Upper lobe of left lung (tissue), 6 donors: ENCODE data around the gene ECSIT. TPM values are rescaled to one million over a fixed set of nuclear protein-coding genes. Genes with fewer than 3 reads are reported as not detected.

Source experiments
- ATAC-seq, 2 donors: fragments of 200-7000 bp; cut with Tn5 transposase; one replicate each; pipeline ENCODE4 v1.9.1; 2022; ENCODE audit warnings: mild to moderate bottlenecking in 2 of 2, moderate library complexity in 2 of 2; ENCODE audit not compliant: low FRiP score in 2 of 2
- DNase-seq, 2 donors: peaks; one replicate each; pipeline ENCODE4 v3.0.0-alpha.2; 2019 to 2020
- H3K27ac ChIP-seq, 4 donors: fragments of 200-600 bp; sonication (generic); one replicate each; pipeline ENCODE4 v1.5.1; 2016 to 2019
- H3K27me3 ChIP-seq, 4 donors: fragments of 200-600 bp; sonication (generic); one replicate each; pipeline ENCODE4 v1.5.1; 2017 to 2019
- H3K36me3 ChIP-seq, 4 donors: fragments of 200-600 bp; sonication (generic); one replicate each; pipeline ENCODE4 v1.5.1; 2016 to 2019
- H3K4me1 ChIP-seq, 4 donors: fragments of 200-600 bp; sonication (generic); one replicate each; pipeline ENCODE4 v1.5.1; 2018 to 2019
- H3K4me3 ChIP-seq, 4 donors: fragments of 200-600 bp; sonication (generic); one replicate each; pipeline ENCODE4 v1.5.1; 2017 to 2019; ENCODE audit warnings: mild to moderate bottlenecking in 2 of 4, moderate library complexity in 1 of 4
- H3K9me3 ChIP-seq, 4 donors: fragments of 200-600 bp; sonication (generic); one replicate each; pipeline ENCODE4 v1.5.1; 2018 to 2019
- CTCF ChIP-seq, 6 experiments: fragments of 450-650 bp in 4 of 6; fragments of 200-600 bp in 2 of 6; sonication (generic) in 2 of 6; IDR thresholded peaks; one replicate each; pipeline ENCODE4 v1.5.1; 2016 to 2019; ENCODE audit warnings: antibody characterized with exemption in 6 of 6
- EP300 ChIP-seq, 4 donors: sonication (generic); formaldehyde crosslinking; IDR thresholded peaks; one replicate each; pipeline ENCODE4 v1.5.1; 2017; ENCODE audit warnings: antibody characterized with exemption in 4 of 4, control low read depth in 2 of 4
- POLR2A ChIP-seq, 4 donors: fragments of 450-650 bp; IDR thresholded peaks; one replicate each; pipeline ENCODE4 v1.5.1; 2016 to 2017; ENCODE audit warnings: antibody characterized with exemption in 4 of 4, mild to moderate bottlenecking in 2 of 4
- POLR2AphosphoS5 ChIP-seq, 2 donors: sonication (generic); formaldehyde crosslinking; IDR thresholded peaks; one replicate each; pipeline ENCODE4 v1.5.1; 2017; ENCODE audit warnings: antibody characterized with exemption in 2 of 2
- WGBS, 2 donors: methylation state at CpG; one replicate each; pipeline ENCODE4 v1.1.5; 2017 to 2018; 5-methylcytosine and 5-hydroxymethylcytosine counted together
- total RNA-seq, 6 donors: library from RNA; depleted of rRNA in 4 of 6; stranded (reverse); fragments of >200 nt in 4 of 6; gene quantifications; one replicate each; pipeline versions ENCODE4 v1.1.0 to v1.2.1, GENCODE V29; 2016 to 2021
- donor health status: DM: no; HTN: no; CAD: no; lungs with moderate emphysema.
- donor health status: DM: no; HTN: yes; CAD: no; lungs with severe emphysema.

ECSIT gene
- total RNA-seq, 6 donors from 2014 or later = 32.1 to 77.5 (median 48.6) TPM

DNA sequence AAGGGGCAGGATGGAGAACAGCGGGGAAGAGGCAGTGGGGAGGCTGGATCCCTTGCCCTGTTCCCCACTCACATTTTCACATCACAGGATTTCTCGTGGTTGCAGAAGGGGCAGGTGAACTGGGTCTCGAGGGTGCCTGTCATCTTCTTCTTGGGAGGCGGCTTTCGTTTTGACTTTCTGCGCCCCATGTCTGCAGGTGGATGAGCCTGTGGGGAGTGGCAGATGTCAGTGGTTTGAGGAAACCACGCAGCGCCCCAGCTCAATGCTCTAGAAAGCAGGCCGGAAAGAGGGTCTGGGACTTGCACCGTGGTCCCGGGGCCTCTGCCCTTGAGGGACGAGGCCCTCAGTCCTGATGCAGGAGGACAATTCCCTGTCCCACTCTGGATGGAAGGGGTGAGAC lies 25.2 kb upstream of the ECSIT start:
- no peaks in the 10 kb centered on the region for H3K27me3 ChIP-seq
- H3K27ac ChIP-seq = no peak overlapping the region
- TF ChIP-seq POLR2AphosphoS5 (IDR thresholded peaks at IDR 0.05) = no peak
- TF ChIP-seq CTCF (IDR thresholded peaks at IDR 0.05) = no peak
- TF ChIP-seq POLR2A (IDR thresholded peaks at IDR 0.05) = no peak
- no peak for TF ChIP-seq EP300 (IDR thresholded peaks at IDR 0.05)
- no peaks in the 10 kb centered on the region for H3K9me3 ChIP-seq
- H3K4me3 ChIP-seq = no peak overlapping the region
- 73 to 89% methylated on average over 6 to 12 of the region's 12 CpGs for WGBS, 2 donors
- H3K36me3 ChIP-seq = peaks cover 7 to 42% (median 30%) of the 10 kb centered on the region in 4 donors
- H3K4me1 ChIP-seq = peaks cover 11 to 15% (median 13%) of the 10 kb centered on the region in 4 donors
- no peak for ATAC-seq
- DNase-seq = no peak

- H3K27ac ChIP-seq = no peak overlapping the region
Observed at GRCh38 chr19:11552666-11553372, 23.9 kb upstream of the ECSIT start.

GRCh38 chr19:11551603-11552235 lies 22.8 kb upstream of the ECSIT start:
- ATAC-seq (peak; percentile 2 to 67), DNase-seq (peak in 1 of 2 donors; percentile 77)
- Histone ChIP-seq H3K27me3 (no peaks in the 10 kb centered on the region), H3K36me3 (peaks cover 7 to 42% (median 30%) of the 10 kb centered on the region in 4 donors), H3K4me1 (peaks cover 0 to under 1% (median 0%) of the 10 kb centered on the region in 4 donors), H3K9me3 (no peaks in the 10 kb centered on the region), H3K27ac (no peak overlapping the region), H3K4me3 (no peak overlapping the region)
- WGBS, 2 donors = 78 to 93% methylated on average over 4 to 25 of the region's 26 CpGs
- TF ChIP-seq POLR2AphosphoS5 (IDR thresholded peaks at IDR 0.05) (no peak), EP300 (IDR thresholded peaks at IDR 0.05) (no peak), CTCF (IDR thresholded peaks at IDR 0.05) (peak in 1 of 6 experiments; percentile 5), POLR2A (IDR thresholded peaks at IDR 0.05) (no peak)

More at GRCh38 chr19:11552666-11553372, 23.9 kb upstream of the ECSIT start:
- H3K4me3 ChIP-seq = no peak overlapping the region
- no peak for ATAC-seq
- WGBS, 2 donors = 79 to 86% methylated on average over 13 to 18 of the region's 20 CpGs
- H3K9me3 ChIP-seq = no peaks in the 10 kb centered on the region
- peaks cover 7 to 42% (median 30%) of the 10 kb centered on the region in 4 donors for H3K36me3 ChIP-seq
- H3K27me3 ChIP-seq = no peaks in the 10 kb centered on the region
- DNase-seq = no peak
- peaks cover 2 to 9% (median 6%) of the 10 kb centered on the region in 4 donors for H3K4me1 ChIP-seq
- TF ChIP-seq POLR2A (IDR thresholded peaks at IDR 0.05) (no peak), CTCF (IDR thresholded peaks at IDR 0.05) (no peak), POLR2AphosphoS5 (IDR thresholded peaks at IDR 0.05) (no peak), EP300 (IDR thresholded peaks at IDR 0.05) (no peak)

GRCh38 chr19:11550265-11550664 lies 21.3 kb upstream of the ECSIT start:
- peaks cover 7 to 38% (median 26%) of the 10 kb centered on the region in 4 donors for H3K36me3 ChIP-seq
- H3K9me3 ChIP-seq = no peaks in the 10 kb centered on the region
- no peaks in the 10 kb centered on the region for H3K4me1 ChIP-seq
- WGBS, 2 donors = 92 to 95% methylated on average over 8 of the region's 8 CpGs
- H3K4me3 ChIP-seq = no peak overlapping the region
- no peak for ATAC-seq
- H3K27me3 ChIP-seq = no peaks in the 10 kb centered on the region
- no peak overlapping the region for H3K27ac ChIP-seq
- TF ChIP-seq EP300 (IDR thresholded peaks at IDR 0.05) = no peak
- no peak for TF ChIP-seq POLR2AphosphoS5 (IDR thresholded peaks at IDR 0.05)
- no peak for TF ChIP-seq CTCF (IDR thresholded peaks at IDR 0.05)
- TF ChIP-seq POLR2A (IDR thresholded peaks at IDR 0.05) = no peak
- DNase-seq = no peak
